NB4 (cell line): ENCODE data around the gene OR2H2.
A peak's percentile ranks its signal among the peaks of the same experiment; 100 is the strongest.

Experiments used
- DNase-seq: peaks from one replicate; pipeline ENCODE4 v3.0.0; 2010; ENCODE audit warnings: low read depth
- H3K4me3 ChIP-seq: one replicate; pipeline ENCODE4 v1.5.1; 2011; ENCODE audit warnings: mild to moderate bottlenecking, low read depth, low read length, moderate library complexity
- CTCF ChIP-seq: IDR thresholded peaks from one replicate; pipeline ENCODE4 v1.5.1; 2012; ENCODE audit warnings: low read depth, low read length
- MAX ChIP-seq: IDR thresholded peaks from 2 replicates; pipeline ENCODE4 v1.6.1; 2011; ENCODE audit warnings: low read depth, low read length
- MYC ChIP-seq: IDR thresholded peaks from 2 replicates; pipeline ENCODE4 v1.6.1; 2011; ENCODE audit warnings: low read depth, low read length
- POLR2A ChIP-seq: IDR thresholded peaks from 2 replicates; pipeline ENCODE4 v1.6.1; 2011; ENCODE audit warnings: mild to moderate bottlenecking; ENCODE audit not compliant: insufficient read length; ENCODE audit errors: extremely low read depth

OR2H2 gene

GRCh38 chr6:29624520-29624961 is 39.6 kb downstream of the OR2H2 start:
- no peak overlapping the region for H3K4me3 ChIP-seq
- DNase-seq = no peak
- no peak for TF ChIP-seq MYC
- no peak for TF ChIP-seq CTCF
- TF ChIP-seq POLR2A = no peak
- TF ChIP-seq MAX = no peak

GRCh38 chr6:29625337-29625930 is 40.5 kb downstream of the OR2H2 start:
- H3K4me3 ChIP-seq = no peak overlapping the region
- DNase-seq = no peak
- TF ChIP-seq CTCF = no peak
- no peak for TF ChIP-seq MYC
- TF ChIP-seq MAX = no peak
- TF ChIP-seq POLR2A = no peak

- TF ChIP-seq CTCF (no peak), MAX (no peak), POLR2A (no peak), MYC (no peak)
- no peak overlapping the region for H3K4me3 ChIP-seq
- no peak for DNase-seq
Observed at GRCh38 chr6:29626948-29627754, 42.2 kb downstream of the OR2H2 start.

GRCh38 chr6:29627755-29628418 is 43.0 kb downstream of the OR2H2 start:
- H3K4me3 ChIP-seq = no peak overlapping the region
- TF ChIP-seq CTCF (no peak), POLR2A (no peak), MAX (no peak), MYC (no peak)
- peak; percentile 16 for DNase-seq

- H3K4me3 ChIP-seq = no peak overlapping the region
- TF ChIP-seq CTCF = peak; percentile 47
- no peak for TF ChIP-seq MYC
- no peak for TF ChIP-seq MAX
- TF ChIP-seq POLR2A = no peak
- peak; percentile 42 for DNase-seq
Observed at GRCh38 chr6:29628419-29629281, 43.7 kb downstream of the OR2H2 start.
